ENCODE results near the gene CDKN1C. TPM values are rescaled to one million over a fixed set of nuclear protein-coding genes. Genes with fewer than 3 reads are reported as not detected.

Gene CDKN1C
- total RNA-seq, 4 donors from 2014 or later, result 153 to 349 (median 186) TPM

DNA sequence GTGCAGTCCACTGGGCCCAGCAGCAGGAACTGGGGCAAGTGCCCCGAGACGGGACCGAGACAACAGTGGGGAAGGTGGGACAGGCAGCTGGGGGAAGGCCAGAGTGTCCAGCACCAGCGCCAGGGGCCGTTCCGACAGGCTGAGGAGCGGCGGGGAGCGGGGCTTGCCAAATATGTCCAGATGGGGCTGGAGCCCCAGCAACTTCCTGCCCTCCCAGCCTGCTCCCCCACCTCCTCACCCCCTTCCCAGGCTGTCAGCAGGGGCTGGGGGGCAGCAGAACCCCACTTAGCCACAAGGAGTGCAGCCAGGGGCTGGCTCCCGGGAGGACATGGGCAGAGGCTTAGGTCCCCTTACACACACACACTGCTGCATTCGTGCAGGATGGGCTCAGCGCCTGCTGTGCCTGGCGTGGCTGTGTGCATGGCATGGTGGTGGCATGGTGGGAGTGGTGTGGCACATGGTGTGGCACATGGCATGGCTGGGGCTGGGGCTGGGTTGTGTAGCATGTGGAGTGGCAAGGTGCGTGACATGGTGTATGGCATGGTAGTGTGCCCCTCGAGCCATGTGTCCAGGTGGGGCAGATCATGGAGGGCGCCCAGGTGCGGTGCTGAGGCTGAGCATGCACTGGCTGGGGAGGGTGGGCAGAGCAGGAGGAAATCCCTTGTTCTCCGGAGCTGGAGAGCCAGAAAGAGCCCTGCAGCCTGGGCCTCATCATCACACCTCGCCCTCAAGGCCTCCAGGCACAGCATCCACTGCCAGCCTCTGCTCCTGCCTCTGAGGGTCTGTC is 51.7 kb downstream of the CDKN1C start:
- H3K27me3 ChIP-seq, result no peaks in the 10 kb centered on the region
- no peak overlapping the region for H3K27ac ChIP-seq (replicated peaks in 1 of 4)
- no peak for DNase-seq (ENCODE audit: extremely low spot score)
- no peaks in the 10 kb centered on the region for H3K36me3 ChIP-seq
- TF ChIP-seq, protein P1, sequence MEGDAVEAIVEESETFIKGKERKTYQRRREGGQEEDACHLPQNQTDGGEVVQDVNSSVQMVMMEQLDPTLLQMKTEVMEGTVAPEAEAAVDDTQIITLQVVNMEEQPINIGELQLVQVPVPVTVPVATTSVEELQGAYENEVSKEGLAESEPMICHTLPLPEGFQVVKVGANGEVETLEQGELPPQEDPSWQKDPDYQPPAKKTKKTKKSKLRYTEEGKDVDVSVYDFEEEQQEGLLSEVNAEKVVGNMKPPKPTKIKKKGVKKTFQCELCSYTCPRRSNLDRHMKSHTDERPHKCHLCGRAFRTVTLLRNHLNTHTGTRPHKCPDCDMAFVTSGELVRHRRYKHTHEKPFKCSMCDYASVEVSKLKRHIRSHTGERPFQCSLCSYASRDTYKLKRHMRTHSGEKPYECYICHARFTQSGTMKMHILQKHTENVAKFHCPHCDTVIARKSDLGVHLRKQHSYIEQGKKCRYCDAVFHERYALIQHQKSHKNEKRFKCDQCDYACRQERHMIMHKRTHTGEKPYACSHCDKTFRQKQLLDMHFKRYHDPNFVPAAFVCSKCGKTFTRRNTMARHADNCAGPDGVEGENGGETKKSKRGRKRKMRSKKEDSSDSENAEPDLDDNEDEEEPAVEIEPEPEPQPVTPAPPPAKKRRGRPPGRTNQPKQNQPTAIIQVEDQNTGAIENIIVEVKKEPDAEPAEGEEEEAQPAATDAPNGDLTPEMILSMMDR (IDR thresholded peaks at IDR 0.05), result no peak
- TF ChIP-seq POLR2AphosphoS5 (IDR thresholded peaks at IDR 0.05) (no peak), POLR2A (IDR thresholded peaks at IDR 0.05; ENCODE audit: low read depth) (no peak), EP300 (IDR thresholded peaks at IDR 0.05) (no peak)
- H3K9me3 ChIP-seq, result peaks cover 0 to 7% (median 2%) of the 10 kb centered on the region in 4 donors
- intact Hi-C loops (cut with DNase I), result loop anchor here (5.0 kb wide), 1 partner anchor 48 kb away; no protein-coding TSS in a partner anchor
- H3K4me1 ChIP-seq, result peaks cover 20 to 30% (median 23%) of the 10 kb centered on the region in 4 donors
- 93% methylated on average over 13 of the region's 19 CpGs for WGBS
- no peak overlapping the region for H3K4me3 ChIP-seq

Small RNAs within 50 kb of the gene (small RNA-seq; reads per million reads assigned to genes)
- gene AC013791.1, result 0 reads per million in 3 donors

Other genes with a start within 250 kb of the CDKN1C start
- 1 to 10 TPM in 2 of 4 donors, under 1 TPM in 2; 0.66 to 2.5 (median 1.3) TPM for gene KCNQ1OT1, start 185.8 kb downstream of the CDKN1C start, total RNA-seq
- 1 to 10 TPM in 2 of 4 donors, under 1 TPM in 2; 0.83 to 2.3 (median 1.3) TPM for gene PHLDA2, start 43.6 kb upstream of the CDKN1C start, total RNA-seq
- 100 to 1,000 TPM in 3 of 4 donors, 10 to 100 TPM in 1; 90.0 to 148 (median 125) TPM for gene NAP1L4, start 106.6 kb upstream of the CDKN1C start, total RNA-seq
- gene CARS1, start 171.6 kb upstream of the CDKN1C start, total RNA-seq, result 10 to 100 TPM; 30.3 to 35.6 (median 34.9) TPM